GM13977 (cell line): ENCODE data around the gene EDEM2.
"Not testable (repeated sequence)": the region's sequence is repeated elsewhere in the genome, so short reads cannot be mapped to it uniquely, and the experiment has no call there.

Experiments used
- DNase-seq: peaks from one replicate; pipeline ENCODE4 v3.0.0; 2012; ENCODE audit warnings: low spot score
- in situ Hi-C: fragments of 300-500 bp; cut with MboI; formaldehyde crosslinking; loops from one replicate; pipeline ENCODE4 v1.12.0; 2022; ENCODE audit warnings: low sequenced_read_pairs, low pct_unique_long_range_greater_than_20kb, mixed read lengths, inconsistent platforms; ENCODE audit not compliant: unreplicated experiment
- TF ChIP-seq, protein P1 (sequence below): IDR thresholded peaks from 2 replicates; pipeline ENCODE4 v1.5.1; 2012; ENCODE audit warnings: mild to moderate bottlenecking, control low read depth; ENCODE audit not compliant: insufficient read depth; ENCODE audit errors: extremely low read depth, missing control alignments

Gene EDEM2

DNA sequence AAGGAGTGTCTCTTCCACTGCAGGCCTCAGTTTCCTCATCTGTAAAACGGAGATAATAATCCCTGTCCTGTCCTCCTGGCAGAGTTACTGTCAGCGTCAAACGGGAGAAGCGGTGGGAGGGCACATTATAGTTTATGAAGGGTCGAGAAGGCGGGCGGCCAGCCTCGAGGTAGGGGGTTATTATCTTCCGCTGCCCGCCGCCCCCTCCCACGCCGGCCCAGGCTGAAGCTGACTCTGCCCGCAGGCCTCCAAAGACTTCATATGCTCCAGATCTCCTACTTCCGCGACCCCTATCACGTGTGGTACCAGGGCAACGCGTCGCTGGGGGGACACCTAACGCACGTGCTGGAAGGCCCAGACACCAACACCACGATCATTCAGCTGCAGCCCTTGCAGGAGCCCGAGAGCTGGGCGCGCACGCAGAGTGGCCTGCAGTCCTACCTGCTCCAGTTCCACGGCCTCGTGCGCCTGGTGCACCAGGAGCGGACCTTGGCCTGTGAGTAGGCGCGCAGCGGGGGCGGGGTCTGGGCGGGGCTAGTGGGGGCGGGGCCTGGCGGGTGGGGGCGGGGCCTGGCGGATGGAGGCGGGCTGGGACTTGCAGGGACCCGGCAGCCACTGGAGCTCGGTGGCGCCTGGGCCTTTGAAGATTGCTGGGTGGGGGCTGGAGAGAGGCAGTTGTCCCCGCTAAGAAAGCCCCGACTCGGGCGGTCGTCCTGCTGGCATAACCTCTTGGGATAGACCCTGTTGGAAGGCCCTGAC is 27.5 kb upstream of the EDEM2 start:
- TF ChIP-seq, protein P1, sequence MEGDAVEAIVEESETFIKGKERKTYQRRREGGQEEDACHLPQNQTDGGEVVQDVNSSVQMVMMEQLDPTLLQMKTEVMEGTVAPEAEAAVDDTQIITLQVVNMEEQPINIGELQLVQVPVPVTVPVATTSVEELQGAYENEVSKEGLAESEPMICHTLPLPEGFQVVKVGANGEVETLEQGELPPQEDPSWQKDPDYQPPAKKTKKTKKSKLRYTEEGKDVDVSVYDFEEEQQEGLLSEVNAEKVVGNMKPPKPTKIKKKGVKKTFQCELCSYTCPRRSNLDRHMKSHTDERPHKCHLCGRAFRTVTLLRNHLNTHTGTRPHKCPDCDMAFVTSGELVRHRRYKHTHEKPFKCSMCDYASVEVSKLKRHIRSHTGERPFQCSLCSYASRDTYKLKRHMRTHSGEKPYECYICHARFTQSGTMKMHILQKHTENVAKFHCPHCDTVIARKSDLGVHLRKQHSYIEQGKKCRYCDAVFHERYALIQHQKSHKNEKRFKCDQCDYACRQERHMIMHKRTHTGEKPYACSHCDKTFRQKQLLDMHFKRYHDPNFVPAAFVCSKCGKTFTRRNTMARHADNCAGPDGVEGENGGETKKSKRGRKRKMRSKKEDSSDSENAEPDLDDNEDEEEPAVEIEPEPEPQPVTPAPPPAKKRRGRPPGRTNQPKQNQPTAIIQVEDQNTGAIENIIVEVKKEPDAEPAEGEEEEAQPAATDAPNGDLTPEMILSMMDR: no peak
- DNase-seq: no peak
- in situ Hi-C loops: no loop called here

DNA sequence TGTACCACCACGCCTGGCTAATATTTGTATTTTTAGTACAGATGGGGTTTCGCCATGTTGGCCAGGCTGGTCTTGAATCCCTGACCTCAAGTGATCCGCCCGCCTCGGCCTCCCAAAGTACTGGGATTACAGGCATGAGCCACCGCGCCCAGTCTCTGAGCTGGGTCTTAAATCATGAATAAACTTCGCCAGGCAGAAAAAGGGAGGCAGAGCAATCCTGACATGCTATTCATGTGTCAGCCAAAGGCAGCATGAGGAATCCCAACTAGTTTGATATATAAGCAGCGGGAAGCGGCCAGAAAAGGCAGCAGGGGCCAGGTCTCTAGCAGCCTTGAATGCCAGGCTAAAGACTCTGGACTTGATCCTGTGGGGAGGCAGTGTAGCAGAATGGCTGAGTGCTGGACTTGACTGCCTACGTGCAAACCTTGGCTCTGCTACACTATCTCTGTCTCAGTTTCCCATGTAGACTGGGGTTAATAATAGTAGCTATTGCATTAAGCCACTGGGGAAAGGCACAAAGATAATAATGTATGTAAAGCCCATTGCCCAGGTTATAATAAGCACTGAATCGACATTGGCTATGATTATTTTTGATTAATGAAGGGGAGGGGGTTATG is 26.5 kb upstream of the EDEM2 start:
- in situ Hi-C loops: no loop called here
- TF ChIP-seq, protein P1: no peak
- DNase-seq: no peak

DNA sequence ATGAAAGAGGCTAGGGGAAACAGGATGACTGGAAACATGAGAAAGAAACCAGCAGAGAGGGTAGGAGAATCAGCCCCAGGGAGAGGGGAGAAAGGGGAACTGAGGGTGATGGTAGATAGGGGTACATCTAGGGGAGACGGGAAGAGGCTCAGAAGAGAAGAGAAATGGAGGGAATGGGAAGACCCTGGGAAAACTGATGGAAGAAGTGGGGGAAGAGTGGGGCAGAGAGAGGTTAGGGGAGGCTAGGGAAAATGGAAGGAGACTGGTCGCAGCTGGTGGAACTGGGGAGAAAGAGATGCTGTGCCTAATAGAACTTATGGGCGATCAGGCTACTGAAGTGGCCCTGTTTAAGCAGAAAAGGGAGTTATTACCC is 25.3 kb upstream of the EDEM2 start:
- in situ Hi-C loops: no loop called here
- no peak for DNase-seq
- TF ChIP-seq, protein P1: no peak

DNA sequence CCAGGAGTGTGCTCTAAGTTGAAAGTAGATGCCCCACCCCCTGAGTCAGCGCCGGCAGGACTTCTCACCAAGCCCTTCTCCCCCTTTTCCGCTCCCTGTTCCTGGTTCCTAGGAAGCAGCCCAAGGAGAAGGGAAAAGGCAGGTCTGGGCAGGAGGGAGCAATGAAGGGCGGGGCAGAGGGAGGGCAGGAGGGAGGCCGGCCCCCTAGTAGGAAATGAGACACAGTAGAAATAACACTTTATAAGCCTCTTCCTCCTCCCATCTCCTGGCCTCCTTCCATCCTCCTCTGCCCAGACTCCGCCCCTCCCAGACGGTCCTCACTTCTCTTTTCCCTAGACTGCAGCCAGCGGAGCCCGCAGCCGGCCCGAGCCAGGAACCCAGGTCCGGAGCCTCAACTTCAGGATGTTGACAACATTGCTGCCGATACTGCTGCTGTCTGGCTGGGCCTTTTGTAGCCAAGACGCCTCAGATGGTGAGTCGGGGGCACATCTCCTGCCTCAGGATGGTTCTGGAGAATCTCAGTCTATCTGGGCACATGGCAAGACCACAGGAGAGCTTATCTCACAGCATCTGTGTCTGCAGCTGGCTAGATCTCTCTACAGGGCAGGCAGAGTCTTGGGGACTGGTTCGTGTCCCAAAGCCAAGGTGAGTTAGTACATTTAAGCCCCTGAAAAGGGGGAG is 24.8 kb upstream of the EDEM2 start, which contains the start of gene PROCR:
PROCR (plus strand) TSS at position 320 of the 681 bp plus-strand sequence; CDS start at position 403, 83 bp downstream.
- in situ Hi-C loops: no loop called here
- TF ChIP-seq, protein P1: no peak
- DNase-seq: no peak

DNA sequence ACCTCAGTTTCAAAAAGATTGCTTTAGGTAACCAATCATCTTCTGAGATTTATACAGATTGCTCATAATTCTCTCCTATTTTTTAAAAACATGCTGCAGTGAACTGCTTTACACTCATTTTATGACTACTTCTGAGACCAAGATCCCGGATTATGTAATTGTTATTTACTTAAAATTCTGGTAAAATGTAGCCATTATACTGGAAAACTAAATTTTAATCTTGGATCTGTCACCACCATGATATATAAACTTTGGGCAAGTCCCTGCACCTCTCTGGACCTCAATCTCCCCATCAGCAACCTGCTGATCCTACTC is 24.3 kb upstream of the EDEM2 start:
- DNase-seq: no peak
- TF ChIP-seq, protein P1: no peak

DNA sequence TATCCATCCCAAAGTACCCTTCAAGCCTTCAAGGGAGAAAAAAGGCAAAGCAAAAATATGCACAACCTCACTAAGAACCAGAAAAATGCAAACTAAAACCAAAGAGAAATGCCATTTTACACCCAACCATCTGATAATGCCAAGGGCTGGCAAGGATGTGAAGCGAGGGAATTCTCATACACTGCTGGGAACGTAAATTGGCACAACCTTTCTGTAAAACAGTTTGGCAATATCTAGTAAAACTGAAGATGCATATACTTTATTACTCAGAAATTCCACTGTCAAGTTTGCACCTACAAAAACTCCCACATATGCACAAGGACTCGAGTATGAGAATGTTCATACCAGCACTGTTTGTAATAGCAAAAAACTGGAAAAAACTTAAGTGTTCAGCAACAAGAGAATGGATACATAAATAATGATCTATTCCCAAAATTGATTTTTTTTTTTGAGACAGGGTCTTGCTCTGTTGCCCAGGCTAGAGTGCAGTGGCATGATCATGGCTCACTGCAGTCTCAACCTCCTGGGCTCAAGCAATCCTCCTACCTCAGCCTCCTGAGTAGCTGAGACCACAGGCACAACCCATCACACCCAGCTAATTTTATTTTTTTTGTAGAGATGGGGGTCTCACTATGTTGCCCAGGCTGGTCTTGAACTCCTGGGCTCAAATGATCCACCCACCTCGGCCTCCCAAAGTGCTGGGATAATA is 21.7 kb upstream of the EDEM2 start:
- in situ Hi-C loops, DNase-seq: not testable (repeated sequence)

More for the DNA sequence above, 24.3 kb upstream of the EDEM2 start:
- in situ Hi-C loops: no loop called here
